Bronchial epithelial cell (primary cell): ENCODE results near the gene OR6B3. TPM values are rescaled to one million over a fixed set of nuclear protein-coding genes. Genes with fewer than 3 reads are reported as not detected.

Source experiments
- DNase-seq: peaks from one replicate; pipeline ENCODE4 v3.0.0-alpha.2; 2010; ENCODE audit warnings: low read depth
- FAIRE-seq: peaks from 2 replicates; lab custom pipeline; 2011; peaks lifted over from hg19 to GRCh38; lab: Jason Lieb, UNC
- H3K27me3 ChIP-seq: 2 replicates; pipeline ENCODE4 v1.5.1; 2011; ENCODE audit warnings: low read length; ENCODE audit not compliant: control insufficient read depth, insufficient read depth
- H3K36me3 ChIP-seq: 2 replicates; pipeline ENCODE4 v1.5.1; 2011; ENCODE audit warnings: low read length; ENCODE audit not compliant: control insufficient read depth, insufficient read depth
- H3K4me3 ChIP-seq: 2 replicates; pipeline ENCODE4 v1.5.1; 2011; ENCODE audit warnings: mild to moderate bottlenecking, low read depth, low read length, control low read depth
- total RNA-seq: library from RNA; depleted of rRNA; stranded (reverse); fragments of >200 nt; gene quantifications from 2 replicates; pipeline ENCODE4 v1.2.1, GENCODE V29; 2014
- TF ChIP-seq, protein P1 (sequence below): IDR thresholded peaks from 2 replicates; pipeline ENCODE4 v1.5.1; 2011; ENCODE audit warnings: mild to moderate bottlenecking, moderate library complexity, low read length, control low read depth, inconsistent platforms; ENCODE audit not compliant: insufficient read depth, severe bottlenecking

Gene OR6B3
- total RNA-seq: not detected in 2 replicates

DNA sequence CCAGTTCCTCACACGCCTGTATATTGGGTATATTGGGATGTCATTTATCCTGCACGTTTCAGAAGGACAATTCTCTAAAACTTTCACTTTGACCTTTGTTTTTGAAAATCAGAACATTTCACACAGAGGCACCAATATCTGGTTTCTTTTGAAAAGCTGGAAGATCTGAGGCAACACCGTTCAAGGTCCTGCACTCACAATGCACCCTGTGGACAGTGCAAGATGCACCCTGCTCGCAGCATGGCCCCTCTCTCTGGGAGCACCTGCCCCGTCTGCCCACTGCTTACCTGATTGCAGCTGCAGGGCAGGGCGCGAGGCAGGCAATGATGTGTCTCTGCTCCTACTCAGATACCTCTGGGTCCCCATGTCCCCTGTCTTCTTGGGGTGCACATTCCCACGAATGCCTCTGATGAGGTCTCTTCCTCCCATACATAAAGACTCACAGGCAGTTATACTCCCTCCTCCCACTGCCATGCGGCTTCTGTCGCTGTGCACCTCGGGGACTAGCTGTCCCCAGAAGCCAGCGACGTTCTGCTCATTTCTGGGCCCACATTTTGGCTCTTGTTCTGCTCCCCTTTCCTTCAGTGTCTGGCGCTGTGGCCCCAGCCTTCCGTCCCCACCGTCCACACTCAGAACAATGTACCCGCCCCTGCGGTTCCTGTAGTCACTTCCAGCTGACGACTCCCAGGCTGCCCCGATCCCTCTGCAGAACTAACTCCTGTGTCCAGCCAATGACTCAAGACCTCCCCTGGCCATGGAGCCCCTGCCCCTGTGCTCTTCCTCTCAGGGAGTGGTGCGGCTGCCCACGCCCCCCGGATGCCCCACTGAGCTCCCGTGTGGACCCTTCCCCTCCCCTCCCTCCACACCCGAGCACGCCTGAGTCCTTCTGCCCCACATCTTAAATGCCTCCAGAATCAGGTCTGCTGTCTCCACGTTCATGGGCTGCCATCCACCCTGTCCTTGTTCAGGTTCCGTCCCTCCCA lies at the start of gene OR6B3:
Gene OR6B3 (minus strand): TSS at position 349 of the 983 bp plus-strand sequence.
- Histone ChIP-seq H3K36me3 (no peaks in the 10 kb centered on the region), H3K4me3 (no peak within 1 kb of the TSS), H3K27me3 (peaks cover 6% of the 10 kb centered on the region)
- TF ChIP-seq, protein P1, sequence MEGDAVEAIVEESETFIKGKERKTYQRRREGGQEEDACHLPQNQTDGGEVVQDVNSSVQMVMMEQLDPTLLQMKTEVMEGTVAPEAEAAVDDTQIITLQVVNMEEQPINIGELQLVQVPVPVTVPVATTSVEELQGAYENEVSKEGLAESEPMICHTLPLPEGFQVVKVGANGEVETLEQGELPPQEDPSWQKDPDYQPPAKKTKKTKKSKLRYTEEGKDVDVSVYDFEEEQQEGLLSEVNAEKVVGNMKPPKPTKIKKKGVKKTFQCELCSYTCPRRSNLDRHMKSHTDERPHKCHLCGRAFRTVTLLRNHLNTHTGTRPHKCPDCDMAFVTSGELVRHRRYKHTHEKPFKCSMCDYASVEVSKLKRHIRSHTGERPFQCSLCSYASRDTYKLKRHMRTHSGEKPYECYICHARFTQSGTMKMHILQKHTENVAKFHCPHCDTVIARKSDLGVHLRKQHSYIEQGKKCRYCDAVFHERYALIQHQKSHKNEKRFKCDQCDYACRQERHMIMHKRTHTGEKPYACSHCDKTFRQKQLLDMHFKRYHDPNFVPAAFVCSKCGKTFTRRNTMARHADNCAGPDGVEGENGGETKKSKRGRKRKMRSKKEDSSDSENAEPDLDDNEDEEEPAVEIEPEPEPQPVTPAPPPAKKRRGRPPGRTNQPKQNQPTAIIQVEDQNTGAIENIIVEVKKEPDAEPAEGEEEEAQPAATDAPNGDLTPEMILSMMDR: no peak
- no peak for DNase-seq
- peak; percentile 50 for FAIRE-seq

DNA sequence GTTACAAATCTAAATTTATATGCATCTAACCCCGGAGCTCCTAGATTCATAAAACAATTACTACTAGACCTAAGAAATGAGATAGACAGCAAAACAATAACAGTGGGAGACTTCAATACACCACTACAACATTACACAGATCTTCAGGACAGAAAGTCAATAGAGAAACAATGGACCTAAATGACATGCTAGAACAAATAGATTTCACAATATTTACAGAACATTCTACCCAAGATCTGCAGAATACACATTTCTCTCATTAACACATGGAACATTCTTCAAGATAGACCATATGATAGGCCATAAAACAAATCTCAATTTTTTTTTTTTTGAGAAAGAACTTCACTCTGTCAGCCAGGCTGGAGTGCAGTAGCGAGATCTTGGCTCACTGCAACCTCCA lies 45.0 kb upstream of the OR6B3 start:
- TF ChIP-seq, protein P1: no peak
- Histone ChIP-seq H3K4me3 (no peak overlapping the region), H3K36me3 (no peaks in the 10 kb centered on the region), H3K27me3 (peaks cover 20% of the 10 kb centered on the region)
- FAIRE-seq: no peak
- DNase-seq: no peak

DNA sequence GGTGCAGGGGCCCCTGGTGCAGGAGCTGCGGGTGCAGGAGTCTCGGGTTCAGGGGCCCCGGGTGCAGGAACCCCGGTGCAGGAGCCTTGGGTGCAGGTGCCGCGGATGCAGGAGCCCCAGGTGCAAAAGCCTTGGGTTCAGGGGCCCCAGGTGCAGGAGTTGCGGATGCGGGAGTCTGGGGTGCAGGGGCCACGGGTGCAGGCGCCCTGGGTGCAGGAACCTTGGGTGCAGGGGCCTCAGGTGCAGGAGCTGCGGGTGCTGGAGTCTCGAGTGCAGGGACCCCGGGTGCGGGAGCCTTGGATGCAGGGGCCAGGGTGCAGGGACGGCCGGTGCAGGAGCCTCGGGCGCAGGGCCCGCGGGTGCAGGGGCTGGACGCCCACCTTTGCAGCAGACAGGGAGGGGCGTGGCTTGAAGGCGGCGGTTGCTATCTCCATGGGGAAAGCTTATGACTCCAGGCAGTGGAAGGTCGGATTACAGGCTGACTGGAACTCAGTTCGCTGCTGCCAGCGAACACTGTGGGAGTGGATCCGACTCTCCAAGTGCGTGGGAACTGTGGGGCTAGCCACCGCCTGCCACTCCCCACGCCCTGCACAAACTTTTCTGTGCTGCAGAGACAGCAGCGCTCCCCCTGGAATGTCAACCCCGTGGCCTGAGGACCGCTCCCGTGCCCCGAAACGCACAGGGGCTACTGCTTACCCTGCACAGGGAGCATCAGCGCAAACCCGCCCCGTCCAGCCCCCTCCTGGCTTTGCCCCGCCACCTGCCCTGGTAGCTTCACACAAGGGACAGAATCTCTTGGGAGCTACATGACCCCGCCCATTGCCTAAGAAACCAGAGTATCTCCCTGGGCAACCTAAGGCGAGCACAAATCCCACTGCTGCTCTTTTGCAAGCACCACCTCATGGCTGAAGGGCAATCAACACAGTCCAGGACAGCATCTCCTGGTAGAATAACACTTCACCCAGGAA lies 42.5 kb upstream of the OR6B3 start:
- DNase-seq (no peak), FAIRE-seq (no peak)
- TF ChIP-seq, protein P1: no peak
- Histone ChIP-seq H3K27me3 (peaks cover 20% of the 10 kb centered on the region), H3K4me3 (no peak overlapping the region), H3K36me3 (no peaks in the 10 kb centered on the region)

DNA sequence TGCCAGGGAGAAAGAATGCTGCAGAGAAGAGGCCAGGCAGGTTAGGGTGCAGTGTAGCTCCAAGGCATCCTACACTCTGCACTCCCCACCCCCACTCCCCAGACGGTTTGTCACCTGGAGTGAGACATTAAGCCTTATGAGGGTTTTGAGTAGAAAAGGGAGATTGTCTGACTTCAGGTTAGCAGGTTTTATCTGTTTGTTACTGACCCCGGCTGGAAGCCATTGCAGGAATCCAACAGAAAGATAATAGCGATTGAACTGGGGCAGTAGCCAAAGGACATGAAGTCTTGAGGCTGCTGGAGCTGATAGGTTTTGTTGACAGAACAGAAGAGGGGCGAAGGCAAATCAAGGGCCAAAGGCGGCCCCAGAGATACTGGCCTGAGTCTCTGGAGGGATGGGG lies 36.0 kb upstream of the OR6B3 start:
- no peak for FAIRE-seq
- peaks cover 3% of the 10 kb centered on the region for H3K27me3 ChIP-seq

DNA sequence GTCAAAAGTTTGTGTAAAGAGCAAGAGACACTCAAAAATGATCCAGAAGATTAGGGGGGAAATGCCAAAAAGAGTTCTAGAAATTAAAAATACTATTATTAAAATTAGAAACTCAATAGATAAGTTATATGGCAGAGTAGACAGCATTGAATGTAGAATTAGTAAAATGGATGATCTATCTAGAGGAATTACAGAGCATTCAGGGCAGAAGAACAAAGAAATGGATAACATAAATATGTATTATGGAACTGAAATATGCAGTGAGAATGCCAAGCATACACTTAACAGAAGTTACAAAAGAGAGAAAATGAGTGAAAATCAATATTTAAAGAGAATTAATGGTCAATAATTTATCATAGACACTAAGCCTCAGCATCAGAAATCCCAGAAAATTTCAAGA lies 33.2 kb upstream of the OR6B3 start:
- TF ChIP-seq, protein P1: no peak
- H3K27me3 ChIP-seq: no peaks in the 10 kb centered on the region
- no peak for FAIRE-seq

More for the DNA sequence above, 36.0 kb upstream of the OR6B3 start:
- DNase-seq: no peak
- H3K36me3 ChIP-seq: no peaks in the 10 kb centered on the region
- H3K4me3 ChIP-seq: no peak overlapping the region
- TF ChIP-seq, protein P1: no peak

More for the DNA sequence above, 33.2 kb upstream of the OR6B3 start:
- Histone ChIP-seq H3K36me3 (no peaks in the 10 kb centered on the region), H3K4me3 (no peak overlapping the region)
- DNase-seq: no peak
